ENCODE measurements around the gene QRICH1.
A peak's percentile ranks its signal among the peaks of the same experiment; 100 is the strongest.

DNA sequence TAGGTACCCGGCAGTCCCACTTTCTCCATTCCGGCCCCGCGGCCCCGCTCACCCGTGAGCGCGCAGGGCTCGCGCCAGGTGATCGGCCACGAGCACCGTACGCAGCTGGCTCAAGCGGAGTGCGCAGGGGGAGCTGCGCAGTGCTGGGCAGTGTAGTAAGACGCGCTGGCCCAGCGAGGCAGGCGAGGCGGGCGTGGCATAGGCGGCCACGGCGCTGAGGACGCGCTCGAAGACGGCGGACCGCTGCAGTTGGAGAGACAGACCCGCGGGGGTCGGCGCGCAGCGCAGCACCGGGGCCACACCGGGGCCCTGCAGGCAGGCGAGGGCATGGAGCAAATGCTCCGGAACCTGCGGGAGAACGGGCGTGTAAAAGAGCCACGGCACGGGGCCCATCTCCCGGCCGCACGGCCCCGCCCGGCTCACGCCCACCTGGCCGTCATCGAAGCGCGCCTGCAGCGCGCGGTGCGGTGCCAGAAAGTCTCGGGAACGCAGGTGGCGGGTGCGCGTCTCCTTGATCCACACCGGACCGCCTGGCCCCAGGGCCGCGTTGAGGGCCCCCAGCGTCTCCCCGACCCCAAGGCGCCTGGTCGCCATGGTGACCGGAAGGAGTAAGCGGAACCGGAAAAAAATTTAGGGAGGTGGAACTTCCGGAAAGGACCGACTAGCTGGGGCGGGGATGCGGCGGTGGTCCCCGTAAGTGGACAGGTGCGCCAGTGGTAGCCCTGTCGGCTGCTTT is 75.7 kb downstream of the QRICH1 start, which contains the start of gene DALRD3:
- TF ChIP-seq, protein P1, sequence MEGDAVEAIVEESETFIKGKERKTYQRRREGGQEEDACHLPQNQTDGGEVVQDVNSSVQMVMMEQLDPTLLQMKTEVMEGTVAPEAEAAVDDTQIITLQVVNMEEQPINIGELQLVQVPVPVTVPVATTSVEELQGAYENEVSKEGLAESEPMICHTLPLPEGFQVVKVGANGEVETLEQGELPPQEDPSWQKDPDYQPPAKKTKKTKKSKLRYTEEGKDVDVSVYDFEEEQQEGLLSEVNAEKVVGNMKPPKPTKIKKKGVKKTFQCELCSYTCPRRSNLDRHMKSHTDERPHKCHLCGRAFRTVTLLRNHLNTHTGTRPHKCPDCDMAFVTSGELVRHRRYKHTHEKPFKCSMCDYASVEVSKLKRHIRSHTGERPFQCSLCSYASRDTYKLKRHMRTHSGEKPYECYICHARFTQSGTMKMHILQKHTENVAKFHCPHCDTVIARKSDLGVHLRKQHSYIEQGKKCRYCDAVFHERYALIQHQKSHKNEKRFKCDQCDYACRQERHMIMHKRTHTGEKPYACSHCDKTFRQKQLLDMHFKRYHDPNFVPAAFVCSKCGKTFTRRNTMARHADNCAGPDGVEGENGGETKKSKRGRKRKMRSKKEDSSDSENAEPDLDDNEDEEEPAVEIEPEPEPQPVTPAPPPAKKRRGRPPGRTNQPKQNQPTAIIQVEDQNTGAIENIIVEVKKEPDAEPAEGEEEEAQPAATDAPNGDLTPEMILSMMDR (IDR thresholded peaks at IDR 0.05), result peak in 1 of 4 experiments; percentile 18
- peak; percentile 4 to 52 for TF ChIP-seq POLR2A (IDR thresholded peaks at IDR 0.05)

Data from uterus (tissue), 2 donors.